GM12891 (cell line): ENCODE results near the gene RNF144A.

Experiments
- POLR2A ChIP-seq: IDR thresholded peaks from 2 replicates; pipeline ENCODE4 v1.6.1; 2011; ENCODE audit warnings: low read depth, low read length, control low read depth
- POLR2AphosphoS5 ChIP-seq: IDR thresholded peaks from 2 replicates; pipeline ENCODE4 v1.6.1; 2011; ENCODE audit warnings: low read depth, low read length, control low read depth
- POU2F2 ChIP-seq: IDR thresholded peaks from 2 replicates; pipeline ENCODE4 v1.6.1; 2011; ENCODE audit warnings: low read depth, mild to moderate bottlenecking, control low read depth, low read length, moderate library complexity
- SPI1 ChIP-seq: IDR thresholded peaks from 2 replicates; pipeline ENCODE4 v1.6.1; 2011; ENCODE audit warnings: low read depth, low read length, control low read depth
- TAF1 ChIP-seq: IDR thresholded peaks from 2 replicates; pipeline ENCODE4 v1.6.1; 2011; ENCODE audit warnings: low read depth, low read length, control low read depth

DNA sequence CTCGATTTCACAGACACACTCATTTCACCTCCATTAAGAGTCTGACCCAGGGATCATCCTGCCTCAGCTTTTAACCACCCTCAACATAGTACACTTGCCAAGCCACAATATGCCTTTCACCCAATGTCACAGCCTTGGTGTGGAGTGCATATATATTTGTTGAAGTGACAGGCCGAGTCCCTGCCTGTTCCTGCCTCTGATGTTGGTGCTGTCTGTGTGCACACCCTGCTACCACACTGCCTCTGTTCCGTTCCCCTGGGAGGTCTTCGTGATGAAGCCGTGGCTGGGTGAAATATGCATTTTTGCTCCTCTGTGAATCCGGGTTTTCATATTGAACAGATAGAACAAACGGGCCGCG, 90.3 kb downstream of the RNF144A start:
- TF ChIP-seq POLR2A, result no peak
- TF ChIP-seq POLR2AphosphoS5, result no peak
- no peak for TF ChIP-seq TAF1
- TF ChIP-seq POU2F2, result no peak
- no peak for TF ChIP-seq SPI1
